SK-N-SH (cell line): ENCODE results near the gene GPR132. TPM values are rescaled to one million over a fixed set of nuclear protein-coding genes. Genes with fewer than 3 reads are reported as not detected.

Source experiments
- CTCF ChIA-PET: fragments of 300-600, 350-600 bp; formaldehyde crosslinking; extraction: SDS; loops from one replicate; lab custom pipeline; 2021; lab: Yijun Ruan, JAX
- POLR2A ChIA-PET: fragments of 350-600 bp; sonication (Branson Sonifier 250); formaldehyde crosslinking; extraction: SDS; loops from one replicate; lab custom pipeline; 2020; ENCODE audit warnings: antibody characterized with exemption, inconsistent platforms; lab: Yijun Ruan, JAX
- DNase-seq: peaks from one replicate; pipeline ENCODE4 v3.0.0; 2012
- H2AFZ ChIP-seq: fragments of 200-600 bp; sonication (generic); 2 replicates; pipeline ENCODE4 v1.8.1; 2016; ENCODE audit warnings: antibody characterized with exemption, mild to moderate bottlenecking, low read depth
- H3F3A ChIP-seq: fragments of 200-600 bp; sonication (generic); replicated peaks from 2 replicates; pipeline ENCODE3; 2016; ENCODE audit warnings: antibody characterized with exemption, mild to moderate bottlenecking; ENCODE audit not compliant: insufficient read depth
- H3K27ac ChIP-seq, 2 experiments: fragments of 200-500 bp in 1 of 2; fragments of 200-600 bp in 1 of 2; sonication (Bioruptor generic) in 1 of 2; sonication (generic), shearing (Covaris generic) in 1 of 2; 2 replicates each; pipeline versions ENCODE4 v1.5.1 to v1.6.1; 2014 to 2016; ENCODE audit warnings: low read depth in 2 of 2, inconsistent platforms in 1 of 2, low read length in 1 of 2, mild to moderate bottlenecking in 1 of 2, mixed read lengths in 1 of 2
- H3K27me3 ChIP-seq: fragments of 200-600 bp; sonication (generic), shearing (Covaris generic); 2 replicates; pipeline ENCODE4 v1.6.1; 2016; ENCODE audit warnings: mixed run types; ENCODE audit not compliant: insufficient read depth
- H3K36me3 ChIP-seq, 2 experiments: fragments of 200-500 bp in 1 of 2; fragments of 200-600 bp in 1 of 2; sonication (Bioruptor generic) in 1 of 2; sonication (generic) in 1 of 2; replicated peaks in 1 of 2; 2 replicates each; pipeline versions ENCODE3 to v1.5.1; 2014 to 2016; ENCODE audit warnings: low read length in 1 of 2, mild to moderate bottlenecking in 1 of 2; ENCODE audit not compliant: insufficient read depth in 2 of 2, control insufficient read depth in 1 of 2
- H3K4me1 ChIP-seq, 2 experiments: fragments of 200-500 bp in 1 of 2; fragments of 200-600 bp in 1 of 2; sonication (Bioruptor generic) in 1 of 2; sonication (generic), shearing (Covaris generic) in 1 of 2; 2 replicates each; pipeline versions ENCODE4 v1.5.1 to v1.6.1; 2014 to 2016; ENCODE audit warnings: low read depth in 1 of 2, low read length in 1 of 2, mixed run types in 1 of 2; ENCODE audit not compliant: insufficient read depth in 2 of 2, control insufficient read depth in 1 of 2
- H3K4me2 ChIP-seq: fragments of 200-600 bp; sonication (generic), shearing (Covaris generic); 2 replicates; pipeline ENCODE4 v1.6.1; 2017; ENCODE audit warnings: mixed run types
- H3K4me3 ChIP-seq, 2 experiments: fragments of 200-500 bp in 1 of 2; fragments of 200-600 bp in 1 of 2; sonication (Bioruptor generic) in 1 of 2; sonication (generic), shearing (Covaris generic) in 1 of 2; 2 replicates each; pipeline versions ENCODE4 v1.5.1 to v1.8.1; 2014 to 2016; ENCODE audit warnings: low read depth in 2 of 2, inconsistent platforms in 1 of 2, low read length in 1 of 2, mild to moderate bottlenecking in 1 of 2, mixed read lengths in 1 of 2, moderate library complexity in 1 of 2
- H3K79me2 ChIP-seq: fragments of 200-600 bp; sonication (generic); 2 replicates; pipeline ENCODE4 v1.8.1; 2017; ENCODE audit warnings: mild to moderate bottlenecking; ENCODE audit not compliant: insufficient read depth
- H3K9ac ChIP-seq: fragments of 200-600 bp; sonication (generic); 2 replicates; pipeline ENCODE4 v1.6.1; 2017; ENCODE audit warnings: mixed run types
- H3K9me2 ChIP-seq: fragments of 200-600 bp; sonication (generic); 2 replicates; pipeline ENCODE4 v1.6.1; 2017; ENCODE audit warnings: mixed run types
- H3K9me3 ChIP-seq: fragments of 200-600 bp; sonication (generic); 2 replicates; pipeline ENCODE4 v1.6.1; 2017; ENCODE audit warnings: mixed run types, mild to moderate bottlenecking, moderate library complexity
- H4K20me1 ChIP-seq: fragments of 200-600 bp; sonication (generic); 2 replicates; pipeline ENCODE4 v1.6.1; 2017; ENCODE audit warnings: mild to moderate bottlenecking, mixed run types; ENCODE audit not compliant: insufficient read depth
- EP300 ChIP-seq, 2 experiments: IDR thresholded peaks; 2 replicates each; pipeline versions ENCODE4 v1.4.0 to v1.6.1; 2012; ENCODE audit warnings: borderline replicate concordance in 1 of 2, low read depth in 1 of 2, low read length in 1 of 2
- EZH2phosphoT487 ChIP-seq: fragments of 200-600 bp; sonication (generic); IDR thresholded peaks from 2 replicates; pipeline ENCODE4 v1.6.1; 2017; ENCODE audit warnings: low read depth, mixed run types, mild to moderate bottlenecking, antibody characterized with exemption, moderate library complexity, borderline replicate concordance
- FOXJ3 ChIP-seq: sonication (generic); formaldehyde crosslinking; IDR thresholded peaks from 2 replicates; pipeline ENCODE4 v1.5.1; 2020; ENCODE audit warnings: mild to moderate bottlenecking, missing genetic modification reagents
- FOXM1 ChIP-seq: IDR thresholded peaks from 2 replicates; pipeline ENCODE4 v1.4.0; 2012; ENCODE audit warnings: low read depth, mild to moderate bottlenecking
- GABPA ChIP-seq: IDR thresholded peaks from 2 replicates; pipeline ENCODE4 v1.4.0; 2012; ENCODE audit warnings: low read depth, mild to moderate bottlenecking
- MAX ChIP-seq: IDR thresholded peaks from 2 replicates; pipeline ENCODE4 v1.4.0; 2012; ENCODE audit warnings: low read depth
- MXI1 ChIP-seq: IDR thresholded peaks from 2 replicates; pipeline ENCODE4 v1.6.1; 2012; ENCODE audit warnings: mild to moderate bottlenecking, low read depth, low read length, improper control_type of control experiment
- NFIC ChIP-seq: IDR thresholded peaks from 2 replicates; pipeline ENCODE4 v1.4.0; 2012; ENCODE audit warnings: borderline replicate concordance
- NRF1 ChIP-seq: IDR thresholded peaks from 2 replicates; pipeline ENCODE4 v1.6.1; 2012; ENCODE audit warnings: low read depth, mild to moderate bottlenecking, low read length
- PBX3 ChIP-seq: IDR thresholded peaks from 2 replicates; pipeline ENCODE4; 2012
- POLR2AphosphoS5 ChIP-seq: IDR thresholded peaks from 2 replicates; pipeline ENCODE4 v1.6.1; 2012; ENCODE audit warnings: low read depth, low read length
- RAD21 ChIP-seq: IDR thresholded peaks from 2 replicates; pipeline ENCODE4 v1.6.1; 2012; ENCODE audit warnings: mild to moderate bottlenecking, low read length
- RFX5 ChIP-seq: IDR thresholded peaks from 2 replicates; pipeline ENCODE4 v1.6.1; 2012; ENCODE audit warnings: mild to moderate bottlenecking, improper control_type of control experiment, low read length
- SIN3A ChIP-seq: IDR thresholded peaks from 2 replicates; pipeline ENCODE4 v1.6.1; 2012; ENCODE audit warnings: low read depth, mild to moderate bottlenecking, low read length, moderate library complexity, borderline replicate concordance
- TAF1 ChIP-seq: IDR thresholded peaks from 2 replicates; pipeline ENCODE4 v1.6.1; 2012; ENCODE audit warnings: low read depth, mild to moderate bottlenecking, low read length, moderate library complexity, borderline replicate concordance
- TEAD4 ChIP-seq: IDR thresholded peaks from 2 replicates; pipeline ENCODE4 v1.4.0; 2012; ENCODE audit warnings: mild to moderate bottlenecking, borderline replicate concordance; ENCODE audit not compliant: insufficient read depth
- USF1 ChIP-seq: IDR thresholded peaks from 2 replicates; pipeline ENCODE4 v1.4.0; 2012; ENCODE audit warnings: low read depth, borderline replicate concordance
- USF2 ChIP-seq: fragments of 150-350 bp; IDR thresholded peaks from 2 replicates; pipeline ENCODE4 v1.6.1; 2017; ENCODE audit warnings: antibody characterized with exemption, low read length, low read depth, borderline replicate concordance
- YY1 ChIP-seq: IDR thresholded peaks from 2 replicates; pipeline ENCODE4 v1.4.0; 2012; ENCODE audit warnings: low read depth, mild to moderate bottlenecking
- ZBTB33 ChIP-seq: IDR thresholded peaks from 2 replicates; pipeline ENCODE4 v1.4.0; 2012; ENCODE audit warnings: low read depth, borderline replicate concordance
- WGBS: methylation state at CpG from one replicate; pipeline ENCODE4 v1.1.6; 2017; ENCODE audit warnings: low lambda C conversion rate; 5-methylcytosine and 5-hydroxymethylcytosine counted together
- polyA plus RNA-seq, 3 experiments: library from polyadenylated mRNA; depleted of rRNA; stranded (reverse); fragments of >200 nt; gene quantifications; 2 replicates each; pipeline ENCODE4 v1.2.3, GENCODE V29; 2012

GPR132 gene
- polyA plus RNA-seq, 1 of the 3 experiments (the other 2 are of a cell fraction): not detected

- DNase-seq: no peak
- no peak for TF ChIP-seq GABPA
- 0 out of 2 replicates have a peak, but pooled peaks have one; percentile 18 for TF ChIP-seq TAF1
- TF ChIP-seq TEAD4: no peak
- TF ChIP-seq USF2: no peak
- TF ChIP-seq USF1: no peak
- TF ChIP-seq NFIC: no peak
- POLR2A ChIA-PET: interaction anchor here (0.6 to 1.0 kb wide), 3 partner anchors 10 to 87 kb away, joined by 3 to 8 read pairs (median 4); no protein-coding TSS in a partner anchor
Observed at GRCh38 chr14:105019861-105020814, 45.1 kb downstream of the GPR132 start.

GRCh38 chr14:105018414-105018813 lies 46.8 kb downstream of the GPR132 start:
- Histone ChIP-seq H3K27me3 (no peaks in the 10 kb centered on the region), H3K4me3 (peak overlapping the region in 1 of 2 experiments; percentile 73; a peak in 2 of 4 replicates), H3K27ac (no peak overlapping the region), H3K4me2 (peak overlapping the region; percentile 84), H3F3A (peaks cover 25% of the 10 kb centered on the region), H3K79me2 (peaks cover 90% of the 10 kb centered on the region), H3K9ac (peak overlapping the region; percentile 82; the same call in 1 of the 2 replicates), H4K20me1 (peaks cover 61% of the 10 kb centered on the region), H3K4me1 (peaks cover 39 to 53% of the 10 kb centered on the region in 2 experiments), H3K36me3 (peaks cover 0 to 3% of the 10 kb centered on the region in 2 experiments), H2AFZ (no peak overlapping the region), H3K9me3 (no peaks in the 10 kb centered on the region), H3K9me2 (no peaks in the 10 kb centered on the region)
- ChIA-PET POLR2A (no interaction called here), CTCF (interaction anchor here (1.0 to 10.9 kb wide), 8 partner anchors 10 to 250 kb away, joined by 3 to 138 read pairs (median 6); no protein-coding TSS in a partner anchor)
- 81% methylated on average over 4 of the region's 4 CpGs for WGBS
- DNase-seq: no peak
- TF ChIP-seq TEAD4 (no peak), FOXJ3 (CRISPR knock-in tag) (no peak), NFIC (no peak), ZBTB33 (no peak), RAD21 (no peak), SIN3A (no peak), NRF1 (no peak), FOXM1 (no peak), MXI1 (no peak), MAX (no peak), TAF1 (no peak), POLR2AphosphoS5 (no peak), YY1 (no peak), EZH2phosphoT487 (no peak), PBX3 (no peak), EP300 (IDR thresholded peaks at IDR 0.05; ENCODE audit: borderline replicate concordance in 1 of 2, low read depth in 1 of 2, low read length in 1 of 2) (no peak), RFX5 (no peak), GABPA (no peak)

More at GRCh38 chr14:105019861-105020814, 45.1 kb downstream of the GPR132 start:
- Histone ChIP-seq H3K4me1 (peaks cover 24 to 44% of the 10 kb centered on the region in 2 experiments; a peak in 2 of 4 replicates), H3K36me3 (peaks cover 0 to 3% of the 10 kb centered on the region in 2 experiments), H3K79me2 (peaks cover 73% of the 10 kb centered on the region), H3K27me3 (no peaks in the 10 kb centered on the region), H3K9me2 (no peaks in the 10 kb centered on the region), H3K4me3 (peak overlapping the region; percentile 73 to 75), H3K9me3 (no peaks in the 10 kb centered on the region), H2AFZ (no peak overlapping the region; the same call in 1 of the 2 replicates), H3K27ac (peak overlapping the region; percentile 53 to 73), H4K20me1 (peaks cover 44% of the 10 kb centered on the region), H3F3A (peaks cover 33% of the 10 kb centered on the region), H3K9ac (peak overlapping the region; percentile 82), H3K4me2 (peak overlapping the region; percentile 84)
- CTCF ChIA-PET: interaction anchor here (1.0 to 10.9 kb wide), 8 partner anchors 17 to 194 kb away, joined by 3 to 138 read pairs (median 8); no protein-coding TSS in a partner anchor
- WGBS: 1% methylated on average over 32 of the region's 75 CpGs
